SU-DHL-6 (cell line): ENCODE measurements around the gene INTS12.

ENCODE experiments used
- H2AFZ ChIP-seq: fragments of 200-600 bp; sonication (generic); 2 replicates; pipeline ENCODE4 v1.6.1; 2014; ENCODE audit warnings: low read depth, mild to moderate bottlenecking, moderate library complexity, mixed read lengths, antibody characterized with exemption, low read length; ENCODE audit not compliant: severe bottlenecking
- H3F3A ChIP-seq: fragments of 200-600 bp; shearing (Covaris generic); 2 replicates; pipeline ENCODE4 v1.6.0; 2016; ENCODE audit warnings: antibody characterized with exemption, mild to moderate bottlenecking; ENCODE audit not compliant: insufficient read depth
- H3K27ac ChIP-seq: fragments of 200-600 bp; sonication (generic); 2 replicates; pipeline ENCODE4 v1.5.1; 2016; ENCODE audit warnings: low read depth, mild to moderate bottlenecking, low read length, moderate library complexity, mixed read lengths
- H3K27me3 ChIP-seq: fragments of 200-600 bp; sonication (generic), shearing (Covaris generic); 2 replicates; pipeline ENCODE4 v1.6.0; 2014; ENCODE audit warnings: mild to moderate bottlenecking, low read length
- H3K36me3 ChIP-seq: fragments of 200-600 bp; sonication (generic); 2 replicates; pipeline ENCODE4 v1.6.1; 2014; ENCODE audit warnings: mild to moderate bottlenecking, low read length, mixed read lengths
- H3K4me2 ChIP-seq: fragments of 300-600, 200-600 bp; shearing (Covaris generic), sonication (generic); 2 replicates; pipeline ENCODE4 v1.6.0; 2014; ENCODE audit warnings: low read length, low read depth, mild to moderate bottlenecking; ENCODE audit not compliant: poor library complexity, severe bottlenecking
- H3K4me3 ChIP-seq: fragments of 200-600 bp; sonication (generic); 2 replicates; pipeline ENCODE4 v1.5.1; 2014; ENCODE audit warnings: antibody characterized with exemption, low read length, mild to moderate bottlenecking, mixed read lengths; ENCODE audit not compliant: insufficient read depth, poor library complexity, severe bottlenecking
- H3K79me2 ChIP-seq: fragments of 200-600 bp; sonication (generic); 2 replicates; pipeline ENCODE4 v1.6.1; 2014; ENCODE audit warnings: mild to moderate bottlenecking, low read length, moderate library complexity; ENCODE audit not compliant: insufficient read depth
- H3K9ac ChIP-seq: fragments of 200-600 bp; sonication (generic); 2 replicates; pipeline ENCODE4 v1.7.0; 2014; ENCODE audit warnings: mild to moderate bottlenecking, low read length
- H3K9me2 ChIP-seq: fragments of 200-600 bp; sonication (generic); replicated peaks from 2 replicates; pipeline ENCODE4 v1.6.1; 2014; ENCODE audit warnings: low read length; ENCODE audit not compliant: insufficient read depth
- H3K9me3 ChIP-seq: fragments of 200-600 bp; sonication (generic); 2 replicates; pipeline ENCODE4 v1.6.1; 2014; ENCODE audit warnings: low read length, mixed read lengths; ENCODE audit not compliant: insufficient read depth
- H4K20me1 ChIP-seq: fragments of 200-600 bp; sonication (generic); 2 replicates; pipeline ENCODE4 v1.6.1; 2014; ENCODE audit warnings: low read depth, mild to moderate bottlenecking, antibody characterized with exemption, low read length, moderate library complexity, mixed read lengths
- CTCF ChIP-seq: fragments of 200-600 bp; sonication (generic); IDR thresholded peaks from one replicate; pipeline ENCODE4 v1.5.1; 2017; ENCODE audit warnings: antibody characterized with exemption, mild to moderate bottlenecking, low read length, moderate library complexity; ENCODE audit not compliant: insufficient read depth, poor library complexity, severe bottlenecking
- EZH2phosphoT487 ChIP-seq: fragments of 200-600 bp; sonication (generic), shearing (Covaris generic); conservative IDR thresholded peaks from 2 replicates; pipeline ENCODE4 v1.6.1; 2018; ENCODE audit warnings: mild to moderate bottlenecking, antibody characterized with exemption, low read length, moderate library complexity, mixed read lengths

INTS12 gene

GRCh38 chr4:105657117-105657765, 51.2 kb downstream of the INTS12 start:
- Histone ChIP-seq H3F3A (no peaks in the 10 kb centered on the region), H3K4me2 (no peak overlapping the region), H3K4me3 (no peak overlapping the region), H3K9me2 (no peaks in the 10 kb centered on the region), H3K36me3 (no peaks in the 10 kb centered on the region), H3K9ac (no peak overlapping the region), H2AFZ (no peak overlapping the region), H3K79me2 (no peaks in the 10 kb centered on the region), H3K27ac (no peak overlapping the region), H3K27me3 (no peaks in the 10 kb centered on the region), H4K20me1 (no peaks in the 10 kb centered on the region), H3K9me3 (no peaks in the 10 kb centered on the region)
- TF ChIP-seq CTCF (no peak), EZH2phosphoT487 (no peak)

GRCh38 chr4:105652286-105652888, 56.1 kb downstream of the INTS12 start:
- no peaks in the 10 kb centered on the region for H3K36me3 ChIP-seq
- no peaks in the 10 kb centered on the region for H3K27me3 ChIP-seq
- H3K9ac ChIP-seq: no peak overlapping the region

GRCh38 chr4:105651884-105652283, 56.6 kb downstream of the INTS12 start:
- Histone ChIP-seq H3K9me2 (no peaks in the 10 kb centered on the region), H3K36me3 (no peaks in the 10 kb centered on the region), H3K4me3 (no peak overlapping the region), H3K9me3 (no peaks in the 10 kb centered on the region), H3K4me2 (no peak overlapping the region), H3K79me2 (no peaks in the 10 kb centered on the region), H3F3A (no peaks in the 10 kb centered on the region), H4K20me1 (no peaks in the 10 kb centered on the region), H3K9ac (no peak overlapping the region), H2AFZ (no peak overlapping the region), H3K27ac (no peak overlapping the region), H3K27me3 (no peaks in the 10 kb centered on the region)
- TF ChIP-seq CTCF: no peak
- no peak for TF ChIP-seq EZH2phosphoT487

More at GRCh38 chr4:105652286-105652888, 56.1 kb downstream of the INTS12 start:
- no peak overlapping the region for H2AFZ ChIP-seq
- H3K4me3 ChIP-seq: no peak overlapping the region
- H3F3A ChIP-seq: no peaks in the 10 kb centered on the region
- H3K27ac ChIP-seq: no peak overlapping the region
- TF ChIP-seq CTCF (no peak), EZH2phosphoT487 (no peak)
- no peaks in the 10 kb centered on the region for H3K9me2 ChIP-seq
- H3K79me2 ChIP-seq: no peaks in the 10 kb centered on the region
- no peaks in the 10 kb centered on the region for H4K20me1 ChIP-seq
- H3K9me3 ChIP-seq: no peaks in the 10 kb centered on the region
- H3K4me2 ChIP-seq: no peak overlapping the region
